ENCODE data around the gene DIPK1C.

DNA sequence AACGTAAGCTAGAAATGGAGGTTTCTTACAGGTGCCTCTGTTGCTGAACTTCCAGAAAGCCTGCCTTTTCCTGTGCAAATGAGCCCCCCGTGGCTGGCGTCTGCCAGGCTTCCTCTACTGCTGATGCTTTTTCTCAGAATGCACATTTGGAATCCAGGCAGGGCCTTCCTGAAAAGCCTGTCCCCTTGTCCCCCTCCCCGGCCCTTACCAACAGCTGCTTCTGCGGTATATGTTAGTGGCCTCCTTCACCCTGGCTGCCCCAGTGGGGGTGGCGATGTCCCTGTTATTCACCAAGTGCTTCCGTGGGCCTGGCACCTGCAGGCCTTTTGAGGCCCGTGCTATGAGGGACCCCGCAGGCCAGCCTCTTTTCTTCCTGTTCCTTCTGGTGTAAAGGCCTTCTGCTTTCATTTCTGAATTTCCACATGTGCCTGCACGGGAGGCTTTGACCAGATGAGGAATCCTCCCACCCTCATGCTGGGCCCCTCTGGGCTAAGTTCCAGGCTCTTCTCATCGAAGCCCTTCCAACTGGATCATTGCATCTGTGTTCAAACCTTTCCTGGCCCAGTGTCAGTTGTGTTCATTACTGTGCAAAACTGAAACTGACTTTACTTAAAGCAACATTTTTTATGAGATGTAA lies 49.5 kb upstream of the DIPK1C start:
- TF ChIP-seq RBM22 (IDR thresholded peaks at IDR 0.05; ENCODE audit: low read depth, low read length, poor library complexity, severe bottlenecking) (no peak), HDAC1 (IDR thresholded peaks at IDR 0.05) (no peak), HNRNPUL1 (IDR thresholded peaks at IDR 0.05; ENCODE audit: low read length) (no peak), POLR2A (conservative IDR thresholded peaks at IDR 0.05) (no peak), YY1 (IDR thresholded peaks at IDR 0.05; ENCODE audit: borderline replicate concordance in 1 of 3, control insufficient read depth in 1 of 3, extremely low read depth in 1 of 3, insufficient read depth in 3 of 3, insufficient read length in 1 of 3, insufficient replicate concordance in 2 of 3, low read depth in 1 of 3, low read length in 2 of 3) (no peak), ZBTB7A (IDR thresholded peaks at IDR 0.05; ENCODE audit: borderline replicate concordance, control insufficient read depth, low read depth, low read length) (no peak), ZSCAN32 (CRISPR knock-in tag; IDR thresholded peaks at IDR 0.05) (no peak)
